ENCODE data around the gene IQGAP3. TPM values are rescaled to one million over a fixed set of nuclear protein-coding genes. Genes with fewer than 3 reads are reported as not detected.

Gene IQGAP3
- total RNA-seq, 1 experiment from 2014 or later = 93.6 TPM

DNA sequence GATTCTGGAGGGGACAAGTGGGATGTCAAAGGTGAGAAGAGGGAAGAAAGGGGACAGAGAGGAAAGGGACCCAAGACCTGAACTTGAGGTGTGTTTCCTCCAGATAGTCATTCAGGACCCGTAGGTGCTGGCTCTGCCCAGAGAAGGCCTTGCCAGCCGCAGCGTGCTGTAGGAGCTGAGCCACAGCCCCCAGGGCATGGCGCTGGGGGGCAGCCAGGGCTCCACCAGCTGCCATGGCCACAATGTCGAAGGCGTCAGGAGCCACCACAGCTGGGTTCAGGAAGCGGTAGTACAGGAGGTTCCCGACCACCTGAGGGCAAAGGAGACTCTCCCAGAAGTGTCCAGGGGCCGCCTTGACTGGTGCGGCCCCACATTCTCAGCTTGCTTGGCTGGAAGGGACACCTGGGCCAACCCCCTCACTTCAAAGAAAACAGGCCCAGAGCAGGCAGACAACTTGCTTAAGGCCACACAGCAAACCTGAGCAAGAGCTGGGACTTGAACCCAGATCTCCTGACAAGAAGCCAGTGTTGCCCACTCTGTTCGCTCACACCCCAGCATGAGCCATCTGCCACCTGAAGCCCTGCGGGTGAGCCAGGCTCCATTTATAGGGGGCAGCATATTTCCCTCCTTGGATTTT lies 37.8 kb downstream of the IQGAP3 start:
- no peak overlapping the region for H3K27ac Mint-ChIP-seq (ENCODE audit: unreplicated experiment)
- BruUV-seq (replicated peaks) = no TSS peak
- DNase-seq = no peak
- intact Hi-C loops (cut with micrococcal nuclease; ENCODE audit: unreplicated experiment) = no loop called here
- no peak overlapping the region for H3K4me3 Mint-ChIP-seq (ENCODE audit: low read depth, unreplicated experiment)
- peaks cover 33% of the 10 kb centered on the region for H3K36me3 Mint-ChIP-seq (ENCODE audit: insufficient read depth, unreplicated experiment)
- H3K4me1 Mint-ChIP-seq (ENCODE audit: low read depth, unreplicated experiment) = no peaks in the 10 kb centered on the region
- no peaks in the 10 kb centered on the region for H3K27me3 Mint-ChIP-seq (ENCODE audit: unreplicated experiment)
- TF ChIP-seq, protein P1, sequence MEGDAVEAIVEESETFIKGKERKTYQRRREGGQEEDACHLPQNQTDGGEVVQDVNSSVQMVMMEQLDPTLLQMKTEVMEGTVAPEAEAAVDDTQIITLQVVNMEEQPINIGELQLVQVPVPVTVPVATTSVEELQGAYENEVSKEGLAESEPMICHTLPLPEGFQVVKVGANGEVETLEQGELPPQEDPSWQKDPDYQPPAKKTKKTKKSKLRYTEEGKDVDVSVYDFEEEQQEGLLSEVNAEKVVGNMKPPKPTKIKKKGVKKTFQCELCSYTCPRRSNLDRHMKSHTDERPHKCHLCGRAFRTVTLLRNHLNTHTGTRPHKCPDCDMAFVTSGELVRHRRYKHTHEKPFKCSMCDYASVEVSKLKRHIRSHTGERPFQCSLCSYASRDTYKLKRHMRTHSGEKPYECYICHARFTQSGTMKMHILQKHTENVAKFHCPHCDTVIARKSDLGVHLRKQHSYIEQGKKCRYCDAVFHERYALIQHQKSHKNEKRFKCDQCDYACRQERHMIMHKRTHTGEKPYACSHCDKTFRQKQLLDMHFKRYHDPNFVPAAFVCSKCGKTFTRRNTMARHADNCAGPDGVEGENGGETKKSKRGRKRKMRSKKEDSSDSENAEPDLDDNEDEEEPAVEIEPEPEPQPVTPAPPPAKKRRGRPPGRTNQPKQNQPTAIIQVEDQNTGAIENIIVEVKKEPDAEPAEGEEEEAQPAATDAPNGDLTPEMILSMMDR (IDR thresholded peaks at IDR 0.05; ENCODE audit: unreplicated experiment) = no peak
- H3K9me3 Mint-ChIP-seq (ENCODE audit: low read depth, unreplicated experiment) = no peaks in the 10 kb centered on the region
- CTCF ChIA-PET = interaction anchor here (0.8 to 1.3 kb wide), 3 partner anchors 32 to 149 kb away, joined by 3 read pairs; no protein-coding TSS in a partner anchor

DNA sequence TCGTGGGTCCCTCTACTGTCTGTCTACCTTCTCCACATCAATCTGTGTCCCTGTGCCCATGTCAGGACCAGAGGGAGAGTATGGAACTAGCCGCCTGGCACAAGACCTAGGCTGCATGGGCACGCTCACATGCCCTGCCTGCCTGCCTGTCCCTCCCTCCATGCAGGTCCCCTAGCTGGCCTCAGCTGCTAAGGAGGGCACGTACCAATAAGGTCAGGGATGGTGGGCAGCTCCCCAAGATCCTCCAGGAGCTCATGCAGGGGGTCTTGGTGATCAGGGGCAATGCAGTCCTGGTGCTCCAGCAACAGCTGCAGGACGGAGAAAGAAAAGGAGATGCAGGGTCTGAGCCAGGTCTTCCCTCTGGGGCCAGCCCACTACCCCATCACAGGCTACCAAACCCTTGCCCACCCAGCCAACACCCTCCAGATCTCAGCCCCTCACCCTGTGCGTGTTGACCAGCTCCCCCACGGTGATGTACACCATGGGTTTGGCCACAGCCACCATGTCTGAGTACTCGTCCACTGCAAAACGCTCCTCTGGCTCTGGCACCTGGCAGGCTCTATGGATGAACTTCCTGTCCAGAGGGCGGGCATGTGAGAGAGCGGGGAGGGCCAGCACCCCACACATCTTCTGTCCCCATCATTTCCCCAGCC lies 38.7 kb downstream of the IQGAP3 start:
- no TSS peak for BruUV-seq (replicated peaks)
- peaks cover 28% of the 10 kb centered on the region for H3K36me3 Mint-ChIP-seq (ENCODE audit: insufficient read depth, unreplicated experiment)
- H3K4me1 Mint-ChIP-seq (ENCODE audit: low read depth, unreplicated experiment) = no peaks in the 10 kb centered on the region

DNA sequence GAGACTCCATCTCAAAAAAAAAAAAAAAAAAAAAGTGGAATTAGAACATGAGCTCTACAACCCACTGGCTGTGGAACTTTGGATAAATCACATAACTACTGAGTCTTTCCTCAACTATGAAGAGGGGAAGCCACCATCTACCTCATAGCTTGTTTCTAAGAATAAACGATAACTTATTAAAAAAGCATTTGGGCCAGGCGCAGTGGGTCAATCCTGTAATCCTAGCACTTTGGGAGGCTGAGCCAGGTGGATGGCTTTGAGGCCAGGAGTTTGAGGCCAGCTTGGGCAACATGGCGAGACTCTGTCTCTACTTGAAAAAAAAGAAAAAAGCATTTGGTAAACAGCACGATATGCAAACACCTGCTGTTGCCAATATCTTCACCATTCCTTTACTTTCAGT lies 40.0 kb downstream of the IQGAP3 start:
- H3K27me3 Mint-ChIP-seq (ENCODE audit: unreplicated experiment) = no peaks in the 10 kb centered on the region
- H3K4me1 Mint-ChIP-seq (ENCODE audit: low read depth, unreplicated experiment) = no peaks in the 10 kb centered on the region
- BruUV-seq (replicated peaks) = no TSS peak
- DNase-seq = no peak
- no peak overlapping the region for H3K27ac Mint-ChIP-seq (ENCODE audit: unreplicated experiment)
- TF ChIP-seq, protein P1 (IDR thresholded peaks at IDR 0.05; ENCODE audit: unreplicated experiment) = no peak
- peaks cover 40% of the 10 kb centered on the region for H3K36me3 Mint-ChIP-seq (ENCODE audit: insufficient read depth, unreplicated experiment)
- CTCF ChIA-PET = no interaction called here
- no peak overlapping the region for H3K4me3 Mint-ChIP-seq (ENCODE audit: low read depth, unreplicated experiment)
- H3K9me3 Mint-ChIP-seq (ENCODE audit: low read depth, unreplicated experiment) = no peaks in the 10 kb centered on the region
- intact Hi-C loops (cut with micrococcal nuclease; ENCODE audit: unreplicated experiment) = no loop called here

More for the DNA sequence above, 38.7 kb downstream of the IQGAP3 start:
- Mint-ChIP-seq H3K4me3 (ENCODE audit: low read depth, unreplicated experiment) (no peak overlapping the region), H3K9me3 (ENCODE audit: low read depth, unreplicated experiment) (no peaks in the 10 kb centered on the region), H3K27ac (ENCODE audit: unreplicated experiment) (no peak overlapping the region), H3K27me3 (ENCODE audit: unreplicated experiment) (no peaks in the 10 kb centered on the region)
- DNase-seq = no peak
- TF ChIP-seq, protein P1 (IDR thresholded peaks at IDR 0.05; ENCODE audit: unreplicated experiment) = no peak
- CTCF ChIA-PET = interaction anchor here (0.6 to 1.0 kb wide), 3 partner anchors 35 to 148 kb away, joined by 3 to 5 read pairs (median 3); no protein-coding TSS in a partner anchor
- intact Hi-C loops (cut with micrococcal nuclease; ENCODE audit: unreplicated experiment) = no loop called here

DNA sequence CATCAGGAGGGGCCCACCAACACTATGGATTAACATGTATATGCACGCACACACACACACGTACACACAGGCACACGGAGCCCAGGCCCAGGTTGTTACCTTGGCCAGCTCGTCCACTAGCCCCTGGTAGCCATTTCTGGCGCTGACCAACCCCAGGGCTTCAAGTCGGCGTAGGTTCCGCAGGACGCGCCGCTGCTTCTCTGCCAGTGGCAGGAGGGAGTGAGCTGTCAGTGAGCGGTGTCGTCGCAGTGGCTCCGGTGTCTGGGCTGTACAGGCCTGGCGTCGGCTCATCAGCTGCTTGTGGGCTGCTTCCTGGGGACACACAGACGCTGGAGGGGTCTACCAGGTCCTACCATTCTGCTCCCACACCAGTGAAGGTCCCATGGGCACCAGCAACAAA lies 42.4 kb downstream of the IQGAP3 start:
- Mint-ChIP-seq H3K4me3 (ENCODE audit: low read depth, unreplicated experiment) (no peak overlapping the region), H3K4me1 (ENCODE audit: low read depth, unreplicated experiment) (no peaks in the 10 kb centered on the region), H3K9me3 (ENCODE audit: low read depth, unreplicated experiment) (no peaks in the 10 kb centered on the region), H3K27me3 (ENCODE audit: unreplicated experiment) (no peaks in the 10 kb centered on the region), H3K36me3 (ENCODE audit: insufficient read depth, unreplicated experiment) (peaks cover 45% of the 10 kb centered on the region), H3K27ac (ENCODE audit: unreplicated experiment) (no peak overlapping the region)
- intact Hi-C loops (cut with micrococcal nuclease; ENCODE audit: unreplicated experiment) = no loop called here
- DNase-seq = no peak
- no TSS peak for BruUV-seq (replicated peaks)
- CTCF ChIA-PET = interaction anchor here (0.6 kb wide), 1 partner anchor 30 kb away, joined by 3 read pairs; the partner anchor contains the start of gene MEF2D
- TF ChIP-seq, protein P1 (IDR thresholded peaks at IDR 0.05; ENCODE audit: unreplicated experiment) = no peak

Data from Calu3 (cell line).